HepG2 (cell line): Measurements from ENCODE around the gene EPS8L1. TPM values are rescaled to one million over a fixed set of nuclear protein-coding genes. Genes with fewer than 3 reads are reported as not detected.

Source experiments
- ATAC-seq: fragments of 200-7000 bp; cut with Tn5 transposase; 3 replicates; pipeline ENCODE4 v1.9.1; 2020; ENCODE audit warnings: mild to moderate bottlenecking, moderate library complexity
- BruUV-seq: library from RNA; stranded (reverse); fragments of 400-500 nt; replicated peaks from 2 replicates; lab custom pipeline; 2021; lab: Mats Ljungman, UMichigan
- CTCF ChIA-PET: fragments of 300-600 bp; formaldehyde crosslinking; extraction: SDS; loops from one replicate; lab custom pipeline; 2021; ENCODE audit warnings: low total read pairs, inconsistent platforms, low intra/inter-chr PET ratio; lab: Yijun Ruan, JAX
- POLR2A ChIA-PET: fragments of 350-600 bp; sonication (Branson Sonifier 250); formaldehyde crosslinking; loops from one replicate; lab custom pipeline; 2020; ENCODE audit warnings: antibody characterized with exemption, inconsistent platforms; lab: Yijun Ruan, JAX
- DNase-seq: peaks from one replicate; pipeline ENCODE4 v3.0.0-alpha.2; 2015; ENCODE audit warnings: low spot score
- FAIRE-seq: peaks from 3 replicates; lab custom pipeline; 2011; peaks lifted over from hg19 to GRCh38; lab: Jason Lieb, UNC
- H2AFZ ChIP-seq: one replicate; pipeline ENCODE4 v1.6.1; 2011; ENCODE audit warnings: low read length, inconsistent platforms
- H3K27ac ChIP-seq: fragments of 300-600 bp; 3 replicates; pipeline ENCODE4 v1.8.0; 2011; ENCODE audit warnings: mixed run types, mild to moderate bottlenecking, mixed read lengths, low read length, inconsistent platforms; ENCODE audit not compliant: insufficient read depth; ENCODE audit errors: extremely low read length
- H3K27me3 ChIP-seq, 2 experiments: fragments of 200-600 bp in 1 of 2; 2 replicates in 1 of 2; 3 replicates in 1 of 2; pipeline versions ENCODE4 v1.6.0 to v1.8.0; 2011; ENCODE audit warnings: low read length in 2 of 2, mild to moderate bottlenecking in 2 of 2, moderate library complexity in 2 of 2, inconsistent platforms in 1 of 2; ENCODE audit not compliant: insufficient read depth in 2 of 2, control insufficient read depth in 1 of 2
- H3K36me3 ChIP-seq, 2 experiments: fragments of 200-600 bp in 1 of 2; replicated peaks in 1 of 2; 2 replicates in 1 of 2; 3 replicates in 1 of 2; pipeline versions ENCODE4 v1.5.1 to v1.8.0; 2011; ENCODE audit warnings: low read length in 2 of 2, inconsistent platforms in 1 of 2; ENCODE audit not compliant: insufficient read depth in 2 of 2, control insufficient read depth in 1 of 2
- H3K4me1 ChIP-seq: 2 replicates; pipeline ENCODE4 v1.5.1; 2012; ENCODE audit warnings: low read length, inconsistent platforms; ENCODE audit not compliant: insufficient read depth
- H3K4me2 ChIP-seq: 2 replicates; pipeline ENCODE4 v1.6.0; 2011; ENCODE audit warnings: low read depth, low read length, inconsistent platforms
- H3K4me3 ChIP-seq, 3 experiments: fragments of 200-600 bp in 1 of 3; sonication (generic), shearing (Covaris generic) in 1 of 3; replicated peaks in 1 of 3; 2 replicates each; pipeline ENCODE4 v1.5.1; 2011 to 2016; ENCODE audit warnings: low read length in 3 of 3, inconsistent platforms in 2 of 3, low read depth in 2 of 3, mild to moderate bottlenecking in 2 of 3, control low read depth in 1 of 3, mixed read lengths in 1 of 3; ENCODE audit not compliant: insufficient read depth in 1 of 3
- H3K79me2 ChIP-seq: one replicate; pipeline ENCODE4 v1.6.1; 2011; ENCODE audit warnings: low read length, inconsistent platforms; ENCODE audit not compliant: insufficient read depth
- H3K9ac ChIP-seq: 2 replicates; pipeline ENCODE4 v1.6.0; 2011; ENCODE audit warnings: mild to moderate bottlenecking, low read depth, low read length, inconsistent platforms; ENCODE audit not compliant: insufficient read depth
- H3K9me3 ChIP-seq: 2 replicates; pipeline ENCODE4 v1.5.1; 2012; ENCODE audit warnings: mild to moderate bottlenecking, low read length
- H4K20me1 ChIP-seq: 2 replicates; pipeline ENCODE4 v1.6.0; 2011; ENCODE audit warnings: inconsistent platforms, mild to moderate bottlenecking, low read length, moderate library complexity; ENCODE audit not compliant: insufficient read depth
- FOXK1 ChIP-seq: sonication (generic); formaldehyde crosslinking; IDR thresholded peaks from 2 replicates; pipeline ENCODE4 v1.4.0; 2020; ENCODE audit warnings: low read depth, missing genetic modification reagents, borderline replicate concordance
- HHEX ChIP-seq: IDR thresholded peaks from 2 replicates; pipeline ENCODE4 v1.6.1; 2016; ENCODE audit warnings: control low read depth
- RELA ChIP-seq: sonication (generic); formaldehyde crosslinking; IDR thresholded peaks from 2 replicates; pipeline ENCODE4 v1.4.0; 2020; ENCODE audit warnings: missing genetic modification reagents
- SAFB2 ChIP-seq: sonication (generic); formaldehyde crosslinking; IDR thresholded peaks from 2 replicates; pipeline ENCODE4 v1.5.1; 2020; ENCODE audit warnings: missing genetic modification reagents, low read depth, mild to moderate bottlenecking, borderline replicate concordance
- SIX4 ChIP-seq: sonication (generic); formaldehyde crosslinking; IDR thresholded peaks from 2 replicates; pipeline ENCODE4 v1.4.0; 2020; ENCODE audit warnings: missing genetic modification reagents
- SOX5 ChIP-seq: IDR thresholded peaks from 2 replicates; pipeline ENCODE4 v1.6.1; 2016; ENCODE audit warnings: borderline replicate concordance
- ZHX2 ChIP-seq, 2 experiments: sonication (generic) in 1 of 2; formaldehyde crosslinking in 1 of 2; IDR thresholded peaks; 2 replicates each; pipeline versions ENCODE4 v1.6.1 to v1.9.0; 2014 to 2022; ENCODE audit warnings: antibody characterized with exemption in 1 of 2, borderline replicate concordance in 1 of 2, inconsistent platforms in 1 of 2, low read depth in 1 of 2, missing genetic modification reagents in 1 of 2
- ZMAT5 ChIP-seq: sonication (generic); formaldehyde crosslinking; IDR thresholded peaks from 2 replicates; pipeline ENCODE4 v1.5.0; 2020; ENCODE audit warnings: mild to moderate bottlenecking, low read depth, missing genetic modification reagents, borderline replicate concordance
- ZNF501 ChIP-seq: sonication (generic); formaldehyde crosslinking; IDR thresholded peaks from 2 replicates; pipeline ENCODE4 v1.5.1; 2020; ENCODE audit warnings: mild to moderate bottlenecking, moderate library complexity, missing genetic modification reagents
- ZNF564 ChIP-seq: sonication (generic); formaldehyde crosslinking; IDR thresholded peaks from 2 replicates; pipeline ENCODE4 v1.8.1; 2023; ENCODE audit warnings: mild to moderate bottlenecking, missing genetic modification reagents
- ZNF749 ChIP-seq: sonication (generic); formaldehyde crosslinking; IDR thresholded peaks from 2 replicates; pipeline ENCODE4 v1.8.0; 2022; ENCODE audit warnings: mild to moderate bottlenecking, missing genetic modification reagents, moderate library complexity, borderline replicate concordance
- ZNF761 ChIP-seq: sonication (generic); formaldehyde crosslinking; conservative IDR thresholded peaks from 2 replicates; pipeline ENCODE4 v1.4.0; 2020; ENCODE audit warnings: mild to moderate bottlenecking, missing genetic modification reagents
- WGBS: methylation state at CpG from one replicate; pipeline ENCODE4 v1.1.6; 2017; ENCODE audit warnings: low lambda C conversion rate; 5-methylcytosine and 5-hydroxymethylcytosine counted together
- in situ Hi-C: cut with HindIII; loops from 2 replicates; pipeline ENCODE4 v1.10.0; 2017; ENCODE audit warnings: low pct_unique_long_range_greater_than_20kb; ENCODE audit not compliant: extremely low pct_ligation_motif_present
- intact Hi-C: fragments of 100-400 bp; cut with micrococcal nuclease; formaldehyde crosslinking; loops from one replicate; pipeline ENCODE4 v1.10.0; 2022; ENCODE audit not compliant: unreplicated experiment
- polyA plus RNA-seq, 8 experiments: library from polyadenylated mRNA; depleted of rRNA in 3 of 8; stranded (reverse) in 7 of 8; unstranded in 1 of 8; fragments of >200 nt; fragmentation: Illumina TruSeq in 4 of 8; extraction: Trizol in 4 of 8; gene quantifications; 2 replicates each; pipeline versions ENCODE4 v1.2.1 to v1.2.3, GENCODE V29; 2011 to 2016; ENCODE audit warnings: low read depth in 4 of 8, missing spikeins in 1 of 8, mixed read lengths in 1 of 8; ENCODE audit not compliant: insufficient read depth in 1 of 8
- total RNA-seq, 5 experiments: library from RNA; depleted of rRNA; stranded (reverse); fragments of >200 nt; fragmentation: Illumina TruSeq; extraction: Trizol; gene quantifications; 2 replicates each; pipeline ENCODE4 v1.2.3, GENCODE V29; 2016; ENCODE audit warnings: low read depth in 1 of 5

The EPS8L1 gene
- total and polyA plus RNA-seq, 2 of the 13 experiments (the other 11 are each of a cell fraction or from before 2014, with no cell fraction given) = 3.0 to 6.3 TPM

- Histone ChIP-seq H3K4me1 (peaks cover 6% of the 10 kb centered on the region), H2AFZ (no peak overlapping the region), H3K36me3 (peaks cover 3 to 15% of the 10 kb centered on the region in 2 experiments; a peak in 4 of 5 replicates), H3K9ac (no peak overlapping the region), H3K27ac (no peak overlapping the region), H3K4me2 (no peak overlapping the region), H3K79me2 (no peaks in the 10 kb centered on the region), H3K9me3 (no peaks in the 10 kb centered on the region), H4K20me1 (no peaks in the 10 kb centered on the region), H3K4me3 (no peak overlapping the region), H3K27me3 (no peaks in the 10 kb centered on the region)
- intact Hi-C loops = no loop called here
- TF ChIP-seq ZNF564 (no peak), SAFB2 (CRISPR knock-in tag) (no peak), ZNF761 (CRISPR knock-in tag) (no peak), ZMAT5 (CRISPR knock-in tag) (no peak), FOXK1 (CRISPR knock-in tag) (no peak), ZNF749 (CRISPR knock-in tag) (no peak), HHEX (CRISPR knock-in tag) (no peak), ZHX2 (IDR thresholded peaks at IDR 0.05; ENCODE audit: low read depth) (no peak), ZHX2 (CRISPR knock-in tag; IDR thresholded peaks at IDR 0.05; ENCODE audit: borderline replicate concordance) (no peak), RELA (no peak), ZNF501 (no peak), SIX4 (CRISPR knock-in tag) (no peak), SOX5 (CRISPR knock-in tag) (no peak)
- no TSS peak for BruUV-seq
- ATAC-seq = no peak
- no peak for DNase-seq
- in situ Hi-C loops = no loop called here
- WGBS = 94% methylated on average over 19 of the region's 32 CpGs
- ChIA-PET POLR2A (no interaction called here), CTCF (no interaction called here)
- no peak for FAIRE-seq
These were observed 19.0 kb downstream of the EPS8L1 start for GRCh38 chr19:55094456-55095259.
